HG03066 (cell line): ENCODE results near the gene GHRL.

Experiments
- ATAC-seq: cut with Tn5 transposase; IDR thresholded peaks from one replicate; pipeline ENCODE4 v1.9.1; 2021; ENCODE audit warnings: low read depth; ENCODE audit not compliant: unreplicated experiment

Gene GHRL

GRCh38 chr3:10328460-10329071, 35.8 kb upstream of the GHRL start:
- ATAC-seq: no peak

- no peak for ATAC-seq
Measured at GRCh38 chr3:10327592-10327991, 34.8 kb upstream of the GHRL start.

GRCh38 chr3:10322352-10322710, 29.6 kb upstream of the GHRL start:
- ATAC-seq: no peak

GRCh38 chr3:10321630-10322351, 29.0 kb upstream of the GHRL start:
- ATAC-seq: no peak

GRCh38 chr3:10320320-10320677, 27.6 kb upstream of the GHRL start:
- ATAC-seq: peak; percentile 21

GRCh38 chr3:10319804-10320203, 27.1 kb upstream of the GHRL start:
- ATAC-seq: no peak

- no peak for ATAC-seq
Measured at GRCh38 chr3:10319251-10319650, 26.5 kb upstream of the GHRL start.

- no peak for ATAC-seq
Measured at GRCh38 chr3:10317961-10318350, 25.2 kb upstream of the GHRL start.

GRCh38 chr3:10317311-10317960, 24.7 kb upstream of the GHRL start:
- ATAC-seq: no peak

GRCh38 chr3:10315771-10316344, 23.1 kb upstream of the GHRL start:
- no peak for ATAC-seq

GRCh38 chr3:10315101-10315500, 22.4 kb upstream of the GHRL start:
- no peak for ATAC-seq

GRCh38 chr3:10312861-10313260, 20.1 kb upstream of the GHRL start:
- no peak for ATAC-seq

GRCh38 chr3:10312391-10312790, 19.6 kb upstream of the GHRL start:
- ATAC-seq: no peak

- ATAC-seq: no peak
Measured at GRCh38 chr3:10311710-10312109, 19.0 kb upstream of the GHRL start.

GRCh38 chr3:10310578-10310977, 17.8 kb upstream of the GHRL start:
- ATAC-seq: no peak

GRCh38 chr3:10309736-10310135, 17.0 kb upstream of the GHRL start:
- no peak for ATAC-seq

GRCh38 chr3:10308678-10309077, 15.9 kb upstream of the GHRL start:
- ATAC-seq: no peak

GRCh38 chr3:10306156-10306555, 13.4 kb upstream of the GHRL start:
- ATAC-seq: no peak

GRCh38 chr3:10305331-10305902, 12.7 kb upstream of the GHRL start:
- no peak for ATAC-seq

- no peak for ATAC-seq
Measured at GRCh38 chr3:10304905-10305304, 12.2 kb upstream of the GHRL start.

GRCh38 chr3:10303785-10304184, 11.0 kb upstream of the GHRL start:
- ATAC-seq: no peak
